GM12875 (cell line): Measurements from ENCODE around the gene CBX4.
"Not testable (repeated sequence)": the region's sequence is repeated elsewhere in the genome, so short reads cannot be mapped to it uniquely, and the experiment has no call there.

Experiments used
- H3K4me3 ChIP-seq: one replicate; pipeline ENCODE4 v1.5.1; 2011; ENCODE audit warnings: low read depth, low read length, control low read depth
- CTCF ChIP-seq: IDR thresholded peaks from 2 replicates; pipeline ENCODE4 v1.5.1; 2011; ENCODE audit warnings: low read depth, mild to moderate bottlenecking, control low read depth, inconsistent platforms, low read length, moderate library complexity, borderline replicate concordance; ENCODE audit not compliant: insufficient read depth

The CBX4 gene

GRCh38 chr17:79859676-79860615 is 20.7 kb upstream of the CBX4 start:
- no peak for TF ChIP-seq CTCF
- no peak overlapping the region for H3K4me3 ChIP-seq

GRCh38 chr17:79857095-79857494 is 17.9 kb upstream of the CBX4 start:
- H3K4me3 ChIP-seq = no peak overlapping the region

GRCh38 chr17:79855331-79856124 is 16.3 kb upstream of the CBX4 start:
- no peak overlapping the region for H3K4me3 ChIP-seq
- no peak for TF ChIP-seq CTCF

More at GRCh38 chr17:79857095-79857494, 17.9 kb upstream of the CBX4 start:
- TF ChIP-seq CTCF = no peak

- TF ChIP-seq CTCF = no peak
- no peak overlapping the region for H3K4me3 ChIP-seq
These were observed 15.1 kb upstream of the CBX4 start for GRCh38 chr17:79854080-79855060.

GRCh38 chr17:79853168-79853567 is 13.9 kb upstream of the CBX4 start:
- not testable (repeated sequence) for H3K4me3 ChIP-seq

- TF ChIP-seq CTCF = no peak
- H3K4me3 ChIP-seq = no peak overlapping the region
These were observed 13.5 kb upstream of the CBX4 start for GRCh38 chr17:79852748-79853147.

- H3K4me3 ChIP-seq = no peak overlapping the region
- TF ChIP-seq CTCF = no peak
These were observed 12.2 kb upstream of the CBX4 start for GRCh38 chr17:79851461-79851817.
